Neuronal stem cell (in vitro differentiated cells): Measurements from ENCODE around the gene RWDD3.

Experiments
- DNase-seq: peaks from one replicate; pipeline ENCODE4 v3.0.0-alpha.2; 2013; ENCODE audit warnings: low spot score
- H2AFZ ChIP-seq: one replicate; pipeline ENCODE4 v1.6.1; 2013; ENCODE audit warnings: mild to moderate bottlenecking, low read length, inconsistent platforms
- H2AK5ac ChIP-seq: 2 replicates; pipeline ENCODE4 v1.6.1; 2013; ENCODE audit warnings: low read depth, mild to moderate bottlenecking, inconsistent platforms, low read length, moderate library complexity, mixed read lengths
- H2BK120ac ChIP-seq: 2 replicates; pipeline ENCODE4 v1.6.1; 2013; ENCODE audit warnings: low read depth, mild to moderate bottlenecking, inconsistent platforms, low read length, moderate library complexity, mixed read lengths
- H2BK12ac ChIP-seq: one replicate; pipeline ENCODE4 v1.6.1; 2013; ENCODE audit warnings: low read length, inconsistent platforms
- H2BK15ac ChIP-seq: 2 replicates; pipeline ENCODE4 v1.6.1; 2013; ENCODE audit warnings: mild to moderate bottlenecking, low read length, inconsistent platforms, mixed read lengths
- H2BK5ac ChIP-seq: one replicate; pipeline ENCODE4 v1.6.1; 2013; ENCODE audit warnings: inconsistent platforms, mild to moderate bottlenecking, low read length, moderate library complexity
- H3K14ac ChIP-seq: one replicate; pipeline ENCODE4 v1.6.1; 2013; ENCODE audit warnings: low read length, inconsistent platforms
- H3K18ac ChIP-seq: 2 replicates; pipeline ENCODE4 v1.6.1; 2013; ENCODE audit warnings: low read length, inconsistent platforms
- H3K23ac ChIP-seq: 2 replicates; pipeline ENCODE4 v1.6.1; 2013; ENCODE audit warnings: low read depth, mild to moderate bottlenecking, mixed read lengths, low read length, inconsistent platforms; ENCODE audit not compliant: poor library complexity
- H3K27ac ChIP-seq: replicated peaks from 3 replicates; pipeline ENCODE4 v1.5.1; 2013; ENCODE audit warnings: low read length, inconsistent platforms
- H3K27me3 ChIP-seq, 3 experiments: 2 replicates each; pipeline ENCODE4 v1.6.1; 2013; ENCODE audit warnings: low read length in 3 of 3, mild to moderate bottlenecking in 2 of 3, inconsistent platforms in 1 of 3, low read depth in 1 of 3, mixed read lengths in 1 of 3, moderate library complexity in 1 of 3; ENCODE audit not compliant: control insufficient read depth in 3 of 3, insufficient read depth in 3 of 3
- H3K36me3 ChIP-seq, 2 donors: replicated peaks in 1 of 2; 2 replicates each; pipeline ENCODE4 v1.6.1; 2013; ENCODE audit warnings: low read length in 2 of 2; ENCODE audit not compliant: control insufficient read depth in 2 of 2, insufficient read depth in 2 of 2
- H3K4ac ChIP-seq: 2 replicates; pipeline ENCODE4 v1.6.1; 2013; ENCODE audit warnings: inconsistent platforms, mild to moderate bottlenecking, low read length, moderate library complexity
- H3K4me1 ChIP-seq, 2 donors: 1 replicate in 1 of 2; 2 replicates in 1 of 2; pipeline ENCODE4 v1.6.1; 2013; ENCODE audit warnings: low read length in 2 of 2, low read depth in 1 of 2; ENCODE audit not compliant: control insufficient read depth in 2 of 2, insufficient read depth in 1 of 2
- H3K4me2 ChIP-seq: one replicate; pipeline ENCODE4 v1.6.1; 2013; ENCODE audit warnings: mild to moderate bottlenecking, low read length, inconsistent platforms; ENCODE audit not compliant: insufficient read depth, poor library complexity, severe bottlenecking
- H3K4me3 ChIP-seq, 2 donors: 2 replicates each; pipeline ENCODE4 v1.5.1; 2013; ENCODE audit warnings: low read length in 2 of 2, mild to moderate bottlenecking in 2 of 2, inconsistent platforms in 1 of 2, moderate library complexity in 1 of 2
- H3K79me1 ChIP-seq: one replicate; pipeline ENCODE4 v1.6.1; 2013; ENCODE audit warnings: low read depth, mild to moderate bottlenecking, inconsistent platforms, low read length, moderate library complexity
- H3K9ac ChIP-seq: one replicate; pipeline ENCODE4 v1.6.1; 2013; ENCODE audit warnings: mild to moderate bottlenecking, low read depth, low read length, inconsistent platforms; ENCODE audit not compliant: poor library complexity
- H3K9me3 ChIP-seq, 2 donors: replicated peaks in 1 of 2; 2 replicates each; pipeline versions ENCODE3 to v1.6.1; 2013; ENCODE audit warnings: low read length in 2 of 2, mild to moderate bottlenecking in 2 of 2, inconsistent platforms in 1 of 2, low read depth in 1 of 2, mixed read lengths in 1 of 2, moderate library complexity in 1 of 2; ENCODE audit not compliant: control insufficient read depth in 2 of 2, insufficient read depth in 1 of 2
- H4K8ac ChIP-seq: one replicate; pipeline ENCODE4 v1.6.1; 2013; ENCODE audit warnings: low read depth, mild to moderate bottlenecking, inconsistent platforms, low read length, moderate library complexity
- H4K91ac ChIP-seq: one replicate; pipeline ENCODE4 v1.6.1; 2013; ENCODE audit warnings: low read length, low read depth, mild to moderate bottlenecking, inconsistent platforms; ENCODE audit not compliant: poor library complexity
- WGBS, 2 donors: extraction: QIAGEN DNeasy Blood & Tissue Kit; methylation state at CpG; one replicate each; pipeline ENCODE4 v1.1.7; 2013; ENCODE audit warnings: missing lambda C conversion rate in 2 of 2, mixed read lengths in 1 of 2; ENCODE audit not compliant: insufficient read length in 2 of 2, insufficient replicate concordance in 1 of 2; ENCODE audit errors: extremely low coverage in 2 of 2; 5-methylcytosine and 5-hydroxymethylcytosine counted together

The RWDD3 gene

GRCh38 chr1:95196017-95196416 is 38.0 kb upstream of the RWDD3 start:
- Histone ChIP-seq H3K23ac (no peak overlapping the region), H2AFZ (no peak overlapping the region), H4K8ac (no peak overlapping the region), H3K18ac (no peak overlapping the region), H3K14ac (no peak overlapping the region), H2AK5ac (no peak overlapping the region), H4K91ac (no peak overlapping the region), H2BK5ac (no peak overlapping the region), H3K27ac (no peak overlapping the region), H2BK120ac (no peak overlapping the region), H3K9me3 (no peaks in the 10 kb centered on the region), H3K9ac (no peak overlapping the region), H3K4ac (no peak overlapping the region), H3K79me1 (no peaks in the 10 kb centered on the region), H3K4me1 (peaks cover 0 to 3% of the 10 kb centered on the region in 2 donors), H3K4me2 (no peak overlapping the region), H3K27me3 (no peaks in the 10 kb centered on the region), H2BK15ac (no peak overlapping the region), H3K4me3 (no peak overlapping the region), H3K36me3 (no peaks in the 10 kb centered on the region), H2BK12ac (no peak overlapping the region)
- DNase-seq: no peak

- Histone ChIP-seq H3K4me3 (no peak overlapping the region), H2AFZ (no peak overlapping the region), H3K79me1 (no peaks in the 10 kb centered on the region), H2BK15ac (no peak overlapping the region), H3K27me3 (no peaks in the 10 kb centered on the region), H3K4ac (no peak overlapping the region), H2BK5ac (no peak overlapping the region), H2BK120ac (no peak overlapping the region), H4K8ac (no peak overlapping the region), H2AK5ac (no peak overlapping the region), H4K91ac (no peak overlapping the region), H3K4me2 (no peak overlapping the region), H3K27ac (no peak overlapping the region), H3K9ac (no peak overlapping the region), H3K23ac (no peak overlapping the region), H3K18ac (no peak overlapping the region), H3K4me1 (peaks cover 0 to 3% of the 10 kb centered on the region in 2 donors), H3K9me3 (no peaks in the 10 kb centered on the region), H3K14ac (no peak overlapping the region), H2BK12ac (no peak overlapping the region), H3K36me3 (no peaks in the 10 kb centered on the region)
- WGBS, 2 donors: no CpG with 5 or more reads among the region's 1 CpG
- DNase-seq: no peak
Observed at GRCh38 chr1:95197616-95198252, 36.3 kb upstream of the RWDD3 start.

- H3K4me3 ChIP-seq: no peak overlapping the region
- H3K4ac ChIP-seq: no peak overlapping the region
- H3K9me3 ChIP-seq: no peaks in the 10 kb centered on the region
- no peak for DNase-seq
- H2BK5ac ChIP-seq: no peak overlapping the region
- H3K9ac ChIP-seq: no peak overlapping the region
- no peak overlapping the region for H3K18ac ChIP-seq
- H3K4me1 ChIP-seq: peaks cover 0 to 3% of the 10 kb centered on the region in 2 donors
- H2AK5ac ChIP-seq: no peak overlapping the region
- no peak overlapping the region for H2BK120ac ChIP-seq
- H3K4me2 ChIP-seq: no peak overlapping the region
- no peaks in the 10 kb centered on the region for H3K27me3 ChIP-seq
- no peak overlapping the region for H4K91ac ChIP-seq
- H3K27ac ChIP-seq: no peak overlapping the region
- H3K23ac ChIP-seq: no peak overlapping the region
- no peak overlapping the region for H4K8ac ChIP-seq
- H3K14ac ChIP-seq: no peak overlapping the region
- no peak overlapping the region for H2AFZ ChIP-seq
- H2BK12ac ChIP-seq: no peak overlapping the region
- no peaks in the 10 kb centered on the region for H3K79me1 ChIP-seq
- no peak overlapping the region for H2BK15ac ChIP-seq
- H3K36me3 ChIP-seq: no peaks in the 10 kb centered on the region
Observed at GRCh38 chr1:95201905-95202304, 32.1 kb upstream of the RWDD3 start.

GRCh38 chr1:95203908-95204437 is 30.0 kb upstream of the RWDD3 start:
- H2BK120ac ChIP-seq: no peak overlapping the region
- H2AFZ ChIP-seq: no peak overlapping the region
- no peak overlapping the region for H2AK5ac ChIP-seq
- no peaks in the 10 kb centered on the region for H3K36me3 ChIP-seq
- no peak overlapping the region for H3K4me3 ChIP-seq
- no peaks in the 10 kb centered on the region for H3K9me3 ChIP-seq
- H2BK5ac ChIP-seq: no peak overlapping the region
- no peak overlapping the region for H3K9ac ChIP-seq
- no peak overlapping the region for H3K4ac ChIP-seq
- DNase-seq: no peak
- H3K14ac ChIP-seq: no peak overlapping the region
- H4K91ac ChIP-seq: no peak overlapping the region
- no peak overlapping the region for H3K4me2 ChIP-seq
- no peak overlapping the region for H2BK15ac ChIP-seq
- no CpG with 5 or more reads among the region's 1 CpG for WGBS, 2 donors
- no peaks in the 10 kb centered on the region for H3K27me3 ChIP-seq
- H3K27ac ChIP-seq: no peak overlapping the region
- H2BK12ac ChIP-seq: no peak overlapping the region
- no peak overlapping the region for H4K8ac ChIP-seq
- H3K79me1 ChIP-seq: no peaks in the 10 kb centered on the region
- no peak overlapping the region for H3K23ac ChIP-seq
- H3K18ac ChIP-seq: no peak overlapping the region
- no peaks in the 10 kb centered on the region for H3K4me1 ChIP-seq
